Stimulated activated CD4-positive, alpha-beta T cell treated with anti-CD3 and anti-CD28 coated beads, Interleukin-2, amount 100 ng/mL, for 48 hours (primary cell): ENCODE results near the gene TMEM151A.
A peak's percentile ranks its signal among the peaks of the same experiment; 100 is the strongest.

Source experiments
- DNase-seq, 2 donors: peaks; one replicate each; pipeline ENCODE4 v3.0.0-alpha.2; 2020

The TMEM151A gene

GRCh38 chr11:66283461-66284105, 8.1 kb upstream of the TMEM151A start:
- no peak for DNase-seq

- DNase-seq, result no peak
Observed at GRCh38 chr11:66284526-66285078, 7.1 kb upstream of the TMEM151A start.

GRCh38 chr11:66285250-66285947, 6.3 kb upstream of the TMEM151A start:
- no peak for DNase-seq

- DNase-seq, result no peak
Observed at GRCh38 chr11:66286699-66287098, 5.0 kb upstream of the TMEM151A start.

- DNase-seq, result no peak
Observed at GRCh38 chr11:66287211-66287888, 4.3 kb upstream of the TMEM151A start.

GRCh38 chr11:66287889-66288670, 3.6 kb upstream of the TMEM151A start:
- DNase-seq, result no peak

GRCh38 chr11:66288671-66289547, 2.8 kb upstream of the TMEM151A start, which contains the start of gene YIF1A:
Gene YIF1A, minus strand, starts transcription at chr11:66289143. Its CDS starts 158 bp downstream, at chr11:66288985.
- DNase-seq, result peak; percentile 94 to 95

- peak; percentile 78 to 79 for DNase-seq
Observed at GRCh38 chr11:66289548-66290329, 2.0 kb upstream of the TMEM151A start.

- DNase-seq, result no peak
Observed at GRCh38 chr11:66290330-66290621, 1.4 kb upstream of the TMEM151A start.

- no peak for DNase-seq
Observed at GRCh38 chr11:66291303-66291705, 390 bp upstream of the TMEM151A start.

- no peak for DNase-seq
Observed at GRCh38 chr11:66292543-66293332, 1.0 kb downstream of the TMEM151A start.

GRCh38 chr11:66293352-66293751, 1.7 kb downstream of the TMEM151A start:
- no peak for DNase-seq

- no peak for DNase-seq
Observed at GRCh38 chr11:66293777-66294625, 2.3 kb downstream of the TMEM151A start.

GRCh38 chr11:66294626-66295620, 3.2 kb downstream of the TMEM151A start:
- no peak for DNase-seq

- no peak for DNase-seq
Observed at GRCh38 chr11:66297610-66298009, 5.9 kb downstream of the TMEM151A start.

- DNase-seq, result no peak
Observed at GRCh38 chr11:66299186-66299585, 7.5 kb downstream of the TMEM151A start.

- DNase-seq, result no peak
Observed at GRCh38 chr11:66302656-66303055, 11.0 kb downstream of the TMEM151A start.

- no peak for DNase-seq
Observed at GRCh38 chr11:66309475-66309874, 17.8 kb downstream of the TMEM151A start.
